HepG2 (cell line): ENCODE measurements around the gene IPO13. TPM values are rescaled to one million over a fixed set of nuclear protein-coding genes. Genes with fewer than 3 reads are reported as not detected.

Experiments
- ATF1 ChIP-seq: IDR thresholded peaks from 2 replicates; pipeline ENCODE4 v1.6.1; 2016; ENCODE audit warnings: mild to moderate bottlenecking, control low read depth
- ATF4 ChIP-seq, 2 experiments: fragments of 450-650 bp in 1 of 2; sonication (generic) in 1 of 2; formaldehyde crosslinking; IDR thresholded peaks; 2 replicates each; pipeline versions ENCODE4 v1.5.0 to v1.8.0; 2020 to 2022; ENCODE audit warnings: mild to moderate bottlenecking in 1 of 2, missing genetic modification reagents in 1 of 2
- CBFB ChIP-seq: sonication (generic); formaldehyde crosslinking; IDR thresholded peaks from 2 replicates; pipeline ENCODE4 v1.4.0; 2020; ENCODE audit warnings: missing genetic modification reagents
- DPF2 ChIP-seq: sonication (generic); formaldehyde crosslinking; IDR thresholded peaks from 2 replicates; pipeline ENCODE4 v1.4.0; 2020; ENCODE audit warnings: mild to moderate bottlenecking, low read depth, missing genetic modification reagents, borderline replicate concordance
- FOSL1 ChIP-seq: sonication (generic); formaldehyde crosslinking; IDR thresholded peaks from 2 replicates; pipeline ENCODE4 v1.9.0; 2021; ENCODE audit warnings: missing genetic modification reagents, borderline replicate concordance
- HCFC1 ChIP-seq: fragments of 150-350 bp; IDR thresholded peaks from 2 replicates; pipeline ENCODE4 v1.6.1; 2014; ENCODE audit warnings: low read depth, low read length
- HNRNPH1 ChIP-seq: fragments of 200-400 bp; formaldehyde crosslinking; optimal IDR thresholded peaks from 2 replicates; pipeline ENCODE3; 2017; ENCODE audit warnings: mild to moderate bottlenecking, low read depth, low read length
- HNRNPL ChIP-seq: fragments of 200-400 bp; formaldehyde crosslinking; IDR thresholded peaks from 2 replicates; pipeline ENCODE4 v1.6.1; 2017; ENCODE audit warnings: mild to moderate bottlenecking, low read depth, low read length
- HOXA7 ChIP-seq: sonication (generic); formaldehyde crosslinking; IDR thresholded peaks from 2 replicates; pipeline ENCODE4 v1.8.1; 2022; ENCODE audit warnings: mild to moderate bottlenecking, missing genetic modification reagents, moderate library complexity
- HOXD1 ChIP-seq: sonication (generic); formaldehyde crosslinking; IDR thresholded peaks from 2 replicates; pipeline ENCODE4 v1.5.0; 2020; ENCODE audit warnings: missing genetic modification reagents
- IKZF1 ChIP-seq: fragments of 450-650 bp; IDR thresholded peaks from 2 replicates; pipeline ENCODE4 v1.7.1; 2016
- KDM5A ChIP-seq: fragments of 200-600 bp; sonication (generic); IDR thresholded peaks from 2 replicates; pipeline ENCODE4 v1.7.0; 2018; ENCODE audit warnings: antibody characterized with exemption, mild to moderate bottlenecking, low read length, borderline replicate concordance
- MXD3 ChIP-seq: IDR thresholded peaks from 2 replicates; pipeline ENCODE4 v1.6.1; 2016; ENCODE audit warnings: mild to moderate bottlenecking, missing biosample characterization, missing genetic modification reagents
- MYC ChIP-seq: sonication (generic); formaldehyde crosslinking; IDR thresholded peaks from 2 replicates; pipeline ENCODE4 v1.9.0; 2021; ENCODE audit warnings: missing genetic modification reagents, borderline replicate concordance
- MZF1 ChIP-seq: sonication (generic); formaldehyde crosslinking; IDR thresholded peaks from 2 replicates; pipeline ENCODE4 v1.8.1; 2023; ENCODE audit warnings: mild to moderate bottlenecking, missing genetic modification reagents, borderline replicate concordance
- RARG ChIP-seq: sonication (generic); formaldehyde crosslinking; IDR thresholded peaks from 2 replicates; pipeline ENCODE4 v1.4.0; 2020; ENCODE audit warnings: low read depth, mild to moderate bottlenecking, missing genetic modification reagents
- RORA ChIP-seq: sonication (generic); formaldehyde crosslinking; IDR thresholded peaks from 2 replicates; pipeline ENCODE4 v1.5.0; 2020; ENCODE audit warnings: mild to moderate bottlenecking, missing genetic modification reagents, moderate library complexity
- THRA ChIP-seq: sonication (generic); formaldehyde crosslinking; IDR thresholded peaks from 2 replicates; pipeline ENCODE4 v1.4.0; 2020; ENCODE audit warnings: missing genetic modification reagents, borderline replicate concordance
- TMF1 ChIP-seq: sonication (generic); formaldehyde crosslinking; IDR thresholded peaks from 2 replicates; pipeline ENCODE4 v1.8.1; 2022; ENCODE audit warnings: low read depth, missing genetic modification reagents
- UBTF ChIP-seq: sonication (generic); formaldehyde crosslinking; IDR thresholded peaks from 2 replicates; pipeline ENCODE4 v1.4.0; 2020; ENCODE audit warnings: mild to moderate bottlenecking, missing genetic modification reagents
- ZMAT3 ChIP-seq: sonication (generic); formaldehyde crosslinking; conservative IDR thresholded peaks from 2 replicates; pipeline ENCODE4 v1.7.0; 2021; ENCODE audit warnings: missing genetic modification reagents
- ZNF136 ChIP-seq: sonication (generic); formaldehyde crosslinking; IDR thresholded peaks from 2 replicates; pipeline ENCODE4 v1.8.1; 2022; ENCODE audit warnings: low read depth, mild to moderate bottlenecking, moderate library complexity, missing genetic modification reagents
- ZNF264 ChIP-seq: sonication (generic); formaldehyde crosslinking; IDR thresholded peaks from 2 replicates; pipeline ENCODE4 v1.4.0; 2020; ENCODE audit warnings: missing genetic modification reagents
- ZNF644 ChIP-seq: IDR thresholded peaks from 2 replicates; pipeline ENCODE4 v1.6.1; 2016; ENCODE audit warnings: low read depth
- ZNF772 ChIP-seq: sonication (generic); formaldehyde crosslinking; IDR thresholded peaks from 2 replicates; pipeline ENCODE4 v1.5.0; 2020; ENCODE audit warnings: mild to moderate bottlenecking, missing genetic modification reagents
- ZNF850 ChIP-seq: sonication (generic); formaldehyde crosslinking; conservative IDR thresholded peaks from 2 replicates; pipeline ENCODE4 v1.9.0; 2021; ENCODE audit warnings: mild to moderate bottlenecking, missing genetic modification reagents
- polyA plus RNA-seq, 8 experiments: library from polyadenylated mRNA; depleted of rRNA in 3 of 8; stranded (reverse) in 7 of 8; unstranded in 1 of 8; fragments of >200 nt; fragmentation: Illumina TruSeq in 4 of 8; extraction: Trizol in 4 of 8; gene quantifications; 2 replicates each; pipeline versions ENCODE4 v1.2.1 to v1.2.3, GENCODE V29; 2011 to 2016; ENCODE audit warnings: low read depth in 4 of 8, missing spikeins in 1 of 8, mixed read lengths in 1 of 8; ENCODE audit not compliant: insufficient read depth in 1 of 8
- total RNA-seq, 5 experiments: library from RNA; depleted of rRNA; stranded (reverse); fragments of >200 nt; fragmentation: Illumina TruSeq; extraction: Trizol; gene quantifications; 2 replicates each; pipeline ENCODE4 v1.2.3, GENCODE V29; 2016; ENCODE audit warnings: low read depth in 1 of 5

Gene IPO13
- total and polyA plus RNA-seq, 2 of the 13 experiments (the other 11 are each of a cell fraction or from before 2014, with no cell fraction given) = 12.9 to 15.6 TPM

- TF ChIP-seq ZNF772 (CRISPR knock-in tag) = no peak; the same call in 1 of the 2 replicates
- TF ChIP-seq UBTF (CRISPR knock-in tag) = peak; percentile 75; the same call in 1 of the 2 replicates
- no peak for TF ChIP-seq ZNF264 (CRISPR knock-in tag)
- TF ChIP-seq RORA (CRISPR knock-in tag) = no peak
- no peak for TF ChIP-seq HNRNPL
- 0 out of 2 replicates have a peak, but pooled peaks have one; percentile 71 for TF ChIP-seq RARG (CRISPR knock-in tag)
- TF ChIP-seq MXD3 = no peak
- 0 out of 2 replicates have a peak, but pooled peaks have one; percentile 25 for TF ChIP-seq ZNF136 (CRISPR knock-in tag)
- peak; percentile 29; the same call in 1 of the 2 replicates for TF ChIP-seq ZMAT3 (CRISPR knock-in tag)
- no peak; the same call in none of the 2 replicates for TF ChIP-seq TMF1 (CRISPR knock-in tag)
- TF ChIP-seq FOSL1 (CRISPR knock-in tag) = no peak
- no peak for TF ChIP-seq IKZF1
- TF ChIP-seq ZNF644 = no peak
- TF ChIP-seq HNRNPH1 = peak; percentile 38
- TF ChIP-seq ATF4 (CRISPR knock-in tag; IDR thresholded peaks at IDR 0.05) = peak in 1 of 2 experiments; percentile 13; a peak in 1 of 4 replicates
- TF ChIP-seq ATF1 (CRISPR knock-in tag) = no peak
- 0 out of 2 replicates have a peak, but pooled peaks have one; percentile 9 for TF ChIP-seq CBFB
- TF ChIP-seq HOXD1 = no peak
- TF ChIP-seq HCFC1 = no peak
- 0 out of 2 replicates have a peak, but pooled peaks have one; percentile 11 for TF ChIP-seq THRA
- no peak for TF ChIP-seq KDM5A
- 0 out of 2 replicates have a peak, but pooled peaks have one; percentile 38 for TF ChIP-seq MZF1 (CRISPR knock-in tag)
- TF ChIP-seq ZNF850 (CRISPR knock-in tag) = 0 out of 2 replicates have a peak, but pooled peaks have one; percentile 24
- 0 out of 2 replicates have a peak, but pooled peaks have one; percentile 19 for TF ChIP-seq DPF2 (CRISPR knock-in tag)
- TF ChIP-seq MYC (CRISPR knock-in tag) = peak; percentile 76; the same call in 1 of the 2 replicates
- no peak for TF ChIP-seq HOXA7
These were observed 44.9 kb downstream of the IPO13 start, which contains the start of gene CCDC24 (continued) for GRCh38 chr1:43991476-43992231.
